ENCODE results near the gene HAGHL.

Gene HAGHL

GRCh38 chr16:698911-699671, 27.8 kb upstream of the HAGHL start:
- no peak for TF ChIP-seq CTCF (IDR thresholded peaks at IDR 0.05; ENCODE audit: insufficient read depth, low read depth, low read length, missing control alignments)
- H3K4me3 ChIP-seq (ENCODE audit: low read length), result no peak overlapping the region
- DNase-seq (ENCODE audit: low read depth), result no peak

DNA sequence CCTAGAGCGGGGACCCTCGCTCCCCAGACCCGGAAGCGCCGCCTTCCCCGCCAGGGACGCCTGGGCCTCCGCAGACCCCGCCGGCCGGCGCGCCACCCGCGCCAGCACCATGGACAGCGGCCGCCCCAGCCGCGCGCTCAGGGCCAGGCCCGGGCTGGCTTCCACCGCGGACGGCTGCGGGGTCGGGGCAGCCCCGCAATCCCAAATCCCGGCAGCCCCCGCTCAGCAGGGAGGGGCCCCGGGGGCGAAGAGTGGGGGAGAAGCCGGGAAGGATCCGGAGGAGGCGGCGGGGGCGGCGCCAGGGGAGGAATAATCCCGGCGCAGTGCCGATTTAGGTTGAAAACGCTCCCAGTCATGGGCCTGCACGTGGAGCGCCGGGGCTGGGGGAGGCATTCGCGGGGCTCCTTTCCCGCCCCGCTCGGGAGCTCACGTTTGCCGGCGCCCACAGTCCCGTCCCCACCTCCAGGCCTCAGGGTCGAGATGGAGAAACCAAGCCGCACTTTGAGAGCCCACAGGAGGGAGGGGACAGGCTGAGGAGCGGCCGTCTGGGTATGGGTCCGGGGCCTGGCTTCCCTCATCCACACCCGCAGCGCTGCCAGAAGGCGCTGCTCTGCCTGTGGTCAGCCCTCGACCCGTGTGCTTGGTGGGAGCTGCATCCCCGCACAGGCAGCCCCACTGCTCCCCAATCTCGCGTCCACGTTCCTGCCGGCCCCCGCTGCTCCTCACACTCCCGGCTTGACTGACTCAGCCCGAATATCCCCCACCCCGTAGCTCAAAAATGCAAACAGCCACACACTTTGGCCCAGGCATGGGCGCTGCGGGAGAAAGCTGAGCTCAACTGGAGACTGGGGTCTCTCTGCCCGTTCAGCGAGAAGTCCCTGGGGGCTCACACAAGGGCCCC, 26.0 kb upstream of the HAGHL start:
- H3K4me3 ChIP-seq (ENCODE audit: low read length), result no peak overlapping the region
- DNase-seq (ENCODE audit: low read depth), result no peak
- no peak for TF ChIP-seq CTCF (IDR thresholded peaks at IDR 0.05; ENCODE audit: insufficient read depth, low read depth, low read length, missing control alignments)

- no peak for DNase-seq (ENCODE audit: low read depth)
- TF ChIP-seq CTCF (IDR thresholded peaks at IDR 0.05; ENCODE audit: insufficient read depth, low read depth, low read length, missing control alignments), result no peak
- H3K4me3 ChIP-seq (ENCODE audit: low read length), result no peak overlapping the region
Observed at GRCh38 chr16:702341-702740, 24.6 kb upstream of the HAGHL start.

- H3K4me3 ChIP-seq (ENCODE audit: low read length), result no peak overlapping the region
- no peak for DNase-seq (ENCODE audit: low read depth)
- TF ChIP-seq CTCF (IDR thresholded peaks at IDR 0.05; ENCODE audit: insufficient read depth, low read depth, low read length, missing control alignments), result no peak
Observed at GRCh38 chr16:703406-703805, 23.5 kb upstream of the HAGHL start.

DNA sequence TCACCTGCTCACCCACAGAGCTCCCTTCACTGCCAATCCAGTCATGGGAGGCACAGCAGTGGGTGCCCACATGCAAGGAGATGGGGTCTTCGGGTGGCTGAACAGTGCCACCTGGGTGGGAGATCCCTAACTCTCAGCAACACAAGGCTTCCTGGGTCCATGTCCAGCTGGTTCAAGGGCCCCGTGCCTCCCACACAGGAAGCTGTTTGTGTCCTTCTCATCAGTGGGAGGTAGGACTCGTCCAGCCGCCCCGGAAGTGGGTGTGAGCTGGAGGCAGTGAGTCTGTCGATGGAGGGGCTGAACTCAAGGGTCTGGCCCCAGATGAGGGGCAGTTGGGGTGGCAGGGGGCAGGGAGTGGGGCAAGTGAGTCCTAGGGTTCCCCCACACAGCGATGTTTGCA, 22.9 kb upstream of the HAGHL start:
- DNase-seq (ENCODE audit: low read depth), result no peak
- H3K4me3 ChIP-seq (ENCODE audit: low read length), result no peak overlapping the region
- no peak for TF ChIP-seq CTCF (IDR thresholded peaks at IDR 0.05; ENCODE audit: insufficient read depth, low read depth, low read length, missing control alignments)

GRCh38 chr16:704552-705380, 22.1 kb upstream of the HAGHL start:
- peak overlapping the region; percentile 21 for H3K4me3 ChIP-seq (ENCODE audit: low read length)
- no peak for TF ChIP-seq CTCF (IDR thresholded peaks at IDR 0.05; ENCODE audit: insufficient read depth, low read depth, low read length, missing control alignments)
- DNase-seq (ENCODE audit: low read depth), result no peak
